Astrocyte (in vitro differentiated cells and primary cell): ENCODE data around the gene OSER1. TPM values are rescaled to one million over a fixed set of nuclear protein-coding genes. Genes with fewer than 3 reads are reported as not detected.

Experiments used
- DNase-seq: peaks from one replicate; pipeline ENCODE4 v3.0.0-alpha.2; 2010; ENCODE audit warnings: low read depth
- FAIRE-seq: peaks from 2 replicates; lab custom pipeline; 2011; peaks lifted over from hg19 to GRCh38; lab: Jason Lieb, UNC
- H2AFZ ChIP-seq: 2 replicates; pipeline ENCODE4 v1.6.0; 2012; ENCODE audit warnings: low read depth, low read length, inconsistent platforms
- H3K27ac ChIP-seq: 2 replicates; pipeline ENCODE4 v1.5.1; 2011; ENCODE audit warnings: low read depth, low read length, inconsistent platforms
- H3K27me3 ChIP-seq: 2 replicates; pipeline ENCODE4 v1.6.0; 2011; ENCODE audit warnings: low read length, inconsistent platforms; ENCODE audit not compliant: insufficient read depth
- H3K36me3 ChIP-seq: 2 replicates; pipeline ENCODE4 v1.5.1; 2011; ENCODE audit warnings: low read length, inconsistent platforms; ENCODE audit not compliant: insufficient read depth
- H3K4me1 ChIP-seq: 2 replicates; pipeline ENCODE4 v1.5.1; 2011; ENCODE audit warnings: low read length, inconsistent platforms; ENCODE audit not compliant: insufficient read depth
- H3K4me2 ChIP-seq: 2 replicates; pipeline ENCODE4 v1.6.0; 2012; ENCODE audit warnings: low read length, inconsistent platforms
- H3K4me3 ChIP-seq: 2 replicates; pipeline ENCODE4 v1.5.1; 2011; ENCODE audit warnings: low read depth, mild to moderate bottlenecking, low read length, inconsistent platforms; ENCODE audit not compliant: insufficient read depth
- H3K79me2 ChIP-seq: 2 replicates; pipeline ENCODE4 v1.6.0; 2012; ENCODE audit warnings: mild to moderate bottlenecking, low read length, inconsistent platforms; ENCODE audit not compliant: insufficient read depth
- H3K9ac ChIP-seq: 2 replicates; pipeline ENCODE4 v1.6.0; 2012; ENCODE audit warnings: mild to moderate bottlenecking, low read length, inconsistent platforms
- H3K9me3 ChIP-seq: 2 replicates; pipeline ENCODE4 v1.5.1; 2012; ENCODE audit warnings: low read depth, mild to moderate bottlenecking, low read length, inconsistent platforms; ENCODE audit not compliant: insufficient read depth
- H4K20me1 ChIP-seq: 2 replicates; pipeline ENCODE4 v1.6.0; 2012; ENCODE audit warnings: low read length, inconsistent platforms; ENCODE audit not compliant: insufficient read depth
- H3K27ac Mint-ChIP-seq: one replicate; pipeline ENCODE4 v1.8.0; 2021; ENCODE audit warnings: mild to moderate bottlenecking, mixed read lengths; ENCODE audit not compliant: unreplicated experiment
- H3K27me3 Mint-ChIP-seq: one replicate; pipeline ENCODE4 v1.8.0; 2021; ENCODE audit warnings: low read depth, mixed read lengths; ENCODE audit not compliant: unreplicated experiment
- H3K36me3 Mint-ChIP-seq: one replicate; pipeline ENCODE4 v1.8.0; 2021; ENCODE audit warnings: low read depth, mixed read lengths; ENCODE audit not compliant: unreplicated experiment
- H3K4me1 Mint-ChIP-seq: one replicate; pipeline ENCODE4 v1.8.0; 2021; ENCODE audit warnings: low read depth, mixed read lengths; ENCODE audit not compliant: unreplicated experiment
- H3K4me3 Mint-ChIP-seq: one replicate; pipeline ENCODE4 v1.8.0; 2021; ENCODE audit warnings: mild to moderate bottlenecking, moderate library complexity, mixed read lengths; ENCODE audit not compliant: unreplicated experiment
- H3K9me3 Mint-ChIP-seq: one replicate; pipeline ENCODE4 v1.8.0; 2021; ENCODE audit warnings: mild to moderate bottlenecking, mixed read lengths; ENCODE audit not compliant: unreplicated experiment
- EZH2 ChIP-seq: IDR thresholded peaks from 2 replicates; pipeline ENCODE4 v1.6.1; 2012; ENCODE audit warnings: mild to moderate bottlenecking, low read length, inconsistent platforms; ENCODE audit not compliant: insufficient read depth
- total RNA-seq: library from RNA; stranded (reverse); gene quantifications from 2 replicates; pipeline ENCODE4 v1.2.1, GENCODE V29; 2021
- TF ChIP-seq, protein P1 (sequence below): IDR thresholded peaks from 2 replicates; pipeline ENCODE4 v1.5.1; 2011; ENCODE audit warnings: low read depth, mild to moderate bottlenecking, inconsistent platforms, low read length, moderate library complexity; ENCODE audit not compliant: insufficient read depth

Gene OSER1
- total RNA-seq, 1 donor from 2014 or later = 30.9 TPM

DNA sequence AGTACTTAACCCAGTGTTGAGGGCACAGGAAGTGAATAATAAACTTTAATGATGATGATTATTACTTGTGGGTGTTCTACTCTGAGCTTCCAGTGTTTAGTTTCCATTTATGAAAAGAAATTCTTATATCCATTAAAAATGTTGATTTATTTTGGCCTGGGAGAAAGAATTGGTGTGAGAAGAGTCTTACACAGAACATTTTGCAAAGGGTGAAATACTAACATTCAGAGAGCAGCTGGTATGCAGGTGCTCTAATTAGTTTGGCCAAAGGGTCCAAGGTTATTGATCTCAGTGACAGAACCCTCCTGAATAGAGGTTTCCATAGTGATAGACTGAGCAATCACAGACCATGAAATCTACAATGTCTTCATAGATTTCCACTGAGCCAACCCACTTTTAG lies 4.4 kb downstream of the OSER1 start:
- Histone ChIP-seq H3K4me2 (no peak overlapping the region), H4K20me1 (peaks cover 32% of the 10 kb centered on the region), H3K9ac (no peak overlapping the region), H3K36me3 (peaks cover 21% of the 10 kb centered on the region), H3K27ac (no peak overlapping the region), H2AFZ (no peak overlapping the region), H3K4me1 (peaks cover 26% of the 10 kb centered on the region), H3K9me3 (no peaks in the 10 kb centered on the region), H3K27me3 (no peaks in the 10 kb centered on the region), H3K4me3 (no peak overlapping the region), H3K79me2 (peaks cover 85% of the 10 kb centered on the region)
- Mint-ChIP-seq H3K36me3 (peaks cover 5% of the 10 kb centered on the region), H3K9me3 (no peaks in the 10 kb centered on the region), H3K4me3 (no peak overlapping the region), H3K27me3 (no peaks in the 10 kb centered on the region), H3K27ac (no peak overlapping the region), H3K4me1 (peaks cover 36% of the 10 kb centered on the region)
- FAIRE-seq (no peak), DNase-seq (no peak)
- TF ChIP-seq, protein P1, sequence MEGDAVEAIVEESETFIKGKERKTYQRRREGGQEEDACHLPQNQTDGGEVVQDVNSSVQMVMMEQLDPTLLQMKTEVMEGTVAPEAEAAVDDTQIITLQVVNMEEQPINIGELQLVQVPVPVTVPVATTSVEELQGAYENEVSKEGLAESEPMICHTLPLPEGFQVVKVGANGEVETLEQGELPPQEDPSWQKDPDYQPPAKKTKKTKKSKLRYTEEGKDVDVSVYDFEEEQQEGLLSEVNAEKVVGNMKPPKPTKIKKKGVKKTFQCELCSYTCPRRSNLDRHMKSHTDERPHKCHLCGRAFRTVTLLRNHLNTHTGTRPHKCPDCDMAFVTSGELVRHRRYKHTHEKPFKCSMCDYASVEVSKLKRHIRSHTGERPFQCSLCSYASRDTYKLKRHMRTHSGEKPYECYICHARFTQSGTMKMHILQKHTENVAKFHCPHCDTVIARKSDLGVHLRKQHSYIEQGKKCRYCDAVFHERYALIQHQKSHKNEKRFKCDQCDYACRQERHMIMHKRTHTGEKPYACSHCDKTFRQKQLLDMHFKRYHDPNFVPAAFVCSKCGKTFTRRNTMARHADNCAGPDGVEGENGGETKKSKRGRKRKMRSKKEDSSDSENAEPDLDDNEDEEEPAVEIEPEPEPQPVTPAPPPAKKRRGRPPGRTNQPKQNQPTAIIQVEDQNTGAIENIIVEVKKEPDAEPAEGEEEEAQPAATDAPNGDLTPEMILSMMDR = no peak
- no peak for TF ChIP-seq EZH2

DNA sequence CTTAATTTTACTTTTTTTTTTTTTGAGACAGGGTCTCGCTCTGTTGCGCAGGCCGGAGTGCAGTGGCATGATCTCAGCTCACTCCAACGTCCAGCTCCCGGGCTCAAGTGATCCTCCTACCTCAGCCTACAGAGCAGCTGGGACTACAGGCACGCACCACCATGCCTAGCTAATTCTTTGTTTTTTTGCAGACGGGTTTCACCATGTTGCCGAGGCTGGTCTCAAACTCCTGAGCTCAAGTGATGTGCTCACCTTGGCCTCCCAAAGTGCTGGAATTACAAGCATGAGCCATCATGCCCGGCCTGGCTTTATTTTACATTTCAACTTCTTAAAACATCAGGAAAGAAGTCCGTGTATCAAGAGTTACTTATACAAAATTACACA lies 5.7 kb downstream of the OSER1 start:
- Histone ChIP-seq H3K27ac (peak overlapping the region; percentile 88), H3K36me3 (peaks cover 26% of the 10 kb centered on the region), H3K79me2 (peaks cover 90% of the 10 kb centered on the region)

DNA sequence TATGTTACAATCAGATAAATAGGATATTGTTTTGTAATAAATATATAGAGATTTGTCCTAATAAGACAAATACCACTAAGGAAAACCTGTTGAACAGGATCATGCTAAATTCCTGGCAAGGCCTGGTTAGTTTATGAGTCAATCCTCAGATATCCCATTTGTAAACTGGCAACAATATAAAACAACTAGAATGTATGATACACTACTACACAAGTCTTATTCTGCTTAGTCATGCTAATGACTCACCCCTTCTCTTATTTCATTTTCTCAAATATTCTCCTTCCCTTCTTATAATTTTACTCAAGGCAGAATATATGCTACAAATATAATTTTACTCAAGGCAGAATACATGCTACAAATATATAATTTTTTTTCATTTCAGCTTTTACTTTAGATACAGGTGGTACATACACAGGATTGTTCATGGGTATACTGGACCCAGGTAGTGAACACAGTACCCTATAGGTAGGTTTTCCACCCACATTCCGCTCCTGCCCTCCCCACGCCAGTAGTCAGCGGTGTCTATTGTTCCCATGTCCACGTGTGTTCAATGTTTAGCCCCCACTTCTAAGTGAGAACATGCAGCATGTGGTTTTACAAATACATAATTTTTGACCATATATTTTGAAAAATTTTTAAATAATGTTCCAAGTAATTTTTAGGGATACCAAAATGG lies 6.3 kb downstream of the OSER1 start:
- peaks cover 31% of the 10 kb centered on the region for H3K36me3 ChIP-seq
- H3K9ac ChIP-seq = peak overlapping the region; percentile 18
- H3K36me3 Mint-ChIP-seq = peaks cover 15% of the 10 kb centered on the region
- H3K79me2 ChIP-seq = peaks cover 90% of the 10 kb centered on the region
- no peak overlapping the region for H3K4me3 ChIP-seq
- H3K27me3 ChIP-seq = no peaks in the 10 kb centered on the region
- H4K20me1 ChIP-seq = peaks cover 31% of the 10 kb centered on the region
- peaks cover 24% of the 10 kb centered on the region for H3K4me1 ChIP-seq
- H3K27me3 Mint-ChIP-seq = no peaks in the 10 kb centered on the region
- H3K4me1 Mint-ChIP-seq = peaks cover 49% of the 10 kb centered on the region
- DNase-seq = peak; percentile 96
- H3K9me3 ChIP-seq = no peaks in the 10 kb centered on the region
- peak; percentile 82 for FAIRE-seq
- peak overlapping the region; percentile 88 for H3K27ac ChIP-seq
- H3K4me3 Mint-ChIP-seq = no peak overlapping the region
- H2AFZ ChIP-seq = no peak overlapping the region
- TF ChIP-seq, protein P1 = no peak
- TF ChIP-seq EZH2 = no peak
- H3K27ac Mint-ChIP-seq = peak overlapping the region; percentile 82
- H3K9me3 Mint-ChIP-seq = no peaks in the 10 kb centered on the region
- H3K4me2 ChIP-seq = peak overlapping the region; percentile 72

More for the DNA sequence above, 5.7 kb downstream of the OSER1 start:
- Histone ChIP-seq H3K9ac (peak overlapping the region; percentile 18), H3K4me2 (no peak overlapping the region), H3K4me3 (no peak overlapping the region), H4K20me1 (peaks cover 33% of the 10 kb centered on the region), H3K27me3 (no peaks in the 10 kb centered on the region), H3K4me1 (peaks cover 28% of the 10 kb centered on the region), H3K9me3 (no peaks in the 10 kb centered on the region), H2AFZ (no peak overlapping the region)
- TF ChIP-seq EZH2 = no peak
- Mint-ChIP-seq H3K4me1 (peaks cover 45% of the 10 kb centered on the region), H3K9me3 (no peaks in the 10 kb centered on the region), H3K4me3 (no peak overlapping the region), H3K36me3 (peaks cover 11% of the 10 kb centered on the region), H3K27me3 (no peaks in the 10 kb centered on the region), H3K27ac (peak overlapping the region; percentile 82)
- no peak for FAIRE-seq
- DNase-seq = no peak
